ENCODE measurements around the gene PROS1. TPM values are rescaled to one million over a fixed set of nuclear protein-coding genes. Genes with fewer than 3 reads are reported as not detected.
"Not testable (repeated sequence)": the region's sequence is repeated elsewhere in the genome, so short reads cannot be mapped to it uniquely, and the experiment has no call there.

The PROS1 gene
- total RNA-seq, 4 donors from 2014 or later: 20.6 to 35.3 (median 29.9) TPM

- no peak for DNase-seq (ENCODE audit: low spot score in 2 of 2)
- TF ChIP-seq POLR2A (IDR thresholded peaks at IDR 0.05) (no peak), CTCF (IDR thresholded peaks at IDR 0.05) (no peak)
- no peak overlapping the region for H3K4me3 ChIP-seq (ENCODE audit: low read depth, poor library complexity, severe bottlenecking)
- intact Hi-C loops (cut with DNase I; ENCODE audit: low total_unique reads): no loop called here
- WGBS, 2 donors: 84 to 92% methylated on average over 2 of the region's 2 CpGs
Observed at GRCh38 chr3:93924491-93924890, 49.2 kb downstream of the PROS1 start.

GRCh38 chr3:93923006-93923405, 50.7 kb downstream of the PROS1 start:
- 82 to 92% methylated on average over 2 of the region's 2 CpGs for WGBS, 2 donors
- intact Hi-C loops (cut with DNase I; ENCODE audit: low total_unique reads): no loop called here
- H3K4me3 ChIP-seq (ENCODE audit: low read depth, poor library complexity, severe bottlenecking): no peak overlapping the region
- DNase-seq (ENCODE audit: low spot score in 2 of 2): no peak
- TF ChIP-seq POLR2A (IDR thresholded peaks at IDR 0.05) (no peak), CTCF (IDR thresholded peaks at IDR 0.05) (no peak)

GRCh38 chr3:93917546-93918029, 56.1 kb downstream of the PROS1 start:
- H3K4me3 ChIP-seq (ENCODE audit: low read depth, poor library complexity, severe bottlenecking); DNase-seq (ENCODE audit: low spot score in 2 of 2); intact Hi-C loops (cut with DNase I; ENCODE audit: low total_unique reads): not testable (repeated sequence)
- WGBS, 2 donors: 92 to 100% methylated on average over 4 to 6 of the region's 17 CpGs

GRCh38 chr3:93913623-93914022, 60.1 kb downstream of the PROS1 start:
- WGBS, 2 donors: 26 to 49% methylated on average over 1 of the region's 1 CpG
- intact Hi-C loops (cut with DNase I; ENCODE audit: low total_unique reads): not testable (repeated sequence)

GRCh38 chr3:93911206-93911605, 62.5 kb downstream of the PROS1 start:
- intact Hi-C loops (cut with DNase I; ENCODE audit: low total_unique reads): no loop called here
- no peak for DNase-seq (ENCODE audit: low spot score in 2 of 2)
- TF ChIP-seq CTCF (IDR thresholded peaks at IDR 0.05) (no peak), POLR2A (IDR thresholded peaks at IDR 0.05) (no peak)
- no peak overlapping the region for H3K4me3 ChIP-seq (ENCODE audit: low read depth, poor library complexity, severe bottlenecking)
- WGBS, 2 donors: 75 to 84% methylated on average over 2 of the region's 2 CpGs

More at GRCh38 chr3:93913623-93914022, 60.1 kb downstream of the PROS1 start:
- not testable (repeated sequence) for DNase-seq (ENCODE audit: low spot score in 2 of 2); H3K4me3 ChIP-seq (ENCODE audit: low read depth, poor library complexity, severe bottlenecking)

- DNase-seq (ENCODE audit: low spot score in 2 of 2): no peak
- intact Hi-C loops (cut with DNase I; ENCODE audit: low total_unique reads): no loop called here
- TF ChIP-seq CTCF (IDR thresholded peaks at IDR 0.05) (no peak), POLR2A (IDR thresholded peaks at IDR 0.05) (no peak)
- no peak overlapping the region for H3K4me3 ChIP-seq (ENCODE audit: low read depth, poor library complexity, severe bottlenecking)
Observed at GRCh38 chr3:93910097-93910496, 63.6 kb downstream of the PROS1 start.

GRCh38 chr3:93907132-93907531, 66.6 kb downstream of the PROS1 start:
- intact Hi-C loops (cut with DNase I; ENCODE audit: low total_unique reads): no loop called here
- DNase-seq (ENCODE audit: low spot score in 2 of 2): no peak
- H3K4me3 ChIP-seq (ENCODE audit: low read depth, poor library complexity, severe bottlenecking): no peak overlapping the region
- WGBS, 2 donors: 86 to 88% methylated on average over 1 of the region's 1 CpG
- TF ChIP-seq CTCF (IDR thresholded peaks at IDR 0.05) (no peak), POLR2A (IDR thresholded peaks at IDR 0.05) (no peak)
